Gastroesophageal sphincter (tissue), 4 donors: ENCODE results near the gene ANKRD18B. TPM values are rescaled to one million over a fixed set of nuclear protein-coding genes. Genes with fewer than 3 reads are reported as not detected.
"Not testable (repeated sequence)": the region's sequence is repeated elsewhere in the genome, so short reads cannot be mapped to it uniquely, and the experiment has no call there.

Experiments used
- ATAC-seq: fragments of 150-250 bp; one replicate; pipeline ENCODE4 v1.9.1; 2016; ENCODE audit warnings: mild to moderate bottlenecking, moderate library complexity
- H3K27ac ChIP-seq, 4 donors: fragments of 200-600 bp; sonication (generic) in 3 of 4; 1 replicate in 3 of 4; 2 replicates in 1 of 4; pipeline ENCODE4 v1.5.1; 2016 to 2019
- H3K27me3 ChIP-seq: fragments of 200-600 bp; sonication (generic); one replicate; pipeline ENCODE4 v1.5.1; 2019
- H3K36me3 ChIP-seq, 2 donors: fragments of 200-600 bp; sonication (generic); one replicate each; pipeline ENCODE4 v1.5.1; 2019; ENCODE audit warnings: control low read depth in 1 of 2
- H3K4me1 ChIP-seq, 3 donors: fragments of 200-600 bp; sonication (generic); 1 replicate in 2 of 3; 2 replicates in 1 of 3; pipeline ENCODE4 v1.5.1; 2016 to 2019; ENCODE audit warnings: control low read depth in 2 of 3
- H3K4me3 ChIP-seq, 2 donors: fragments of 200-600 bp; sonication (generic); one replicate each; pipeline ENCODE4 v1.5.1; 2019; ENCODE audit warnings: mild to moderate bottlenecking in 1 of 2, moderate library complexity in 1 of 2
- H3K9me3 ChIP-seq, 3 donors: fragments of 200-600 bp; sonication (generic); one replicate each; pipeline ENCODE4 v1.5.1; 2017 to 2019; ENCODE audit warnings: control low read depth in 2 of 3
- CTCF ChIP-seq, 4 experiments: fragments of 200-600 bp in 2 of 4; fragments of 450-650 bp in 2 of 4; sonication (generic) in 1 of 4; IDR thresholded peaks; one replicate each; pipeline ENCODE4 v1.5.1; 2017 to 2019; ENCODE audit warnings: antibody characterized with exemption in 4 of 4, mild to moderate bottlenecking in 2 of 4, moderate library complexity in 2 of 4
- EP300 ChIP-seq: sonication (generic); formaldehyde crosslinking; IDR thresholded peaks from one replicate; pipeline ENCODE4 v1.6.1; 2017; ENCODE audit warnings: antibody characterized with exemption, mild to moderate bottlenecking
- POLR2A ChIP-seq, 2 donors: fragments of 450-650 bp; IDR thresholded peaks; one replicate each; pipeline ENCODE4 v1.6.1; 2017; ENCODE audit warnings: antibody characterized with exemption in 2 of 2, mild to moderate bottlenecking in 2 of 2, moderate library complexity in 1 of 2
- POLR2AphosphoS5 ChIP-seq: sonication (generic); formaldehyde crosslinking; IDR thresholded peaks from one replicate; pipeline ENCODE4 v1.6.1; 2017; ENCODE audit warnings: antibody characterized with exemption
- WGBS, 2 donors: methylation state at CpG; one replicate each; pipeline ENCODE4 v1.1.5; 2018; ENCODE audit warnings: low coverage in 1 of 2; 5-methylcytosine and 5-hydroxymethylcytosine counted together
- small RNA-seq, 4 donors: library from RNA; depleted of rRNA; stranded (forward); fragments of <200 nt; gene quantifications; one replicate each; pipeline ENCODE3, GENCODE V24; 2016
- total RNA-seq, 4 donors: library from RNA; depleted of rRNA; stranded (reverse); fragments of >200 nt; gene quantifications; one replicate each; pipeline ENCODE4 v1.1.0, GENCODE V29; 2016

ANKRD18B gene
- total RNA-seq, 4 donors from 2014 or later: 0.10 TPM; not detected in 3

- Histone ChIP-seq H3K4me3 (no peak overlapping the region), H3K4me1 (no peaks in the 10 kb centered on the region), H3K36me3 (no peaks in the 10 kb centered on the region), H3K27me3 (peaks cover 17% of the 10 kb centered on the region), H3K9me3 (peaks cover 0 to 4% (median 0%) of the 10 kb centered on the region in 3 donors), H3K27ac (no peak overlapping the region)
- no peak for ATAC-seq
- 82 to 100% methylated on average over 2 to 3 of the region's 7 CpGs for WGBS, 2 donors
- TF ChIP-seq POLR2AphosphoS5: no peak
- TF ChIP-seq CTCF (IDR thresholded peaks at IDR 0.05): no peak
- no peak for TF ChIP-seq POLR2A (IDR thresholded peaks at IDR 0.05)
- TF ChIP-seq EP300: no peak
Observed at GRCh38 chr9:33614001-33614687, 90.1 kb downstream of the ANKRD18B start.

GRCh38 chr9:33618370-33618769, 94.3 kb downstream of the ANKRD18B start:
- not testable (repeated sequence) for ATAC-seq, H3K36me3 ChIP-seq, H3K27ac ChIP-seq, H3K4me1 ChIP-seq, H3K4me3 ChIP-seq, H3K9me3 ChIP-seq
- peaks cover 17% of the 10 kb centered on the region for H3K27me3 ChIP-seq
- WGBS, 2 donors: 57% methylated on average over 1 of the region's 9 CpGs; no CpG with 5 or more reads in 1 of the 2 donors

- 58 to 68% methylated on average over 3 of the region's 3 CpGs for WGBS, 2 donors
- peaks cover 24% of the 10 kb centered on the region for H3K27me3 ChIP-seq
- H3K27ac ChIP-seq: no peak overlapping the region
- no peak for ATAC-seq
- TF ChIP-seq POLR2AphosphoS5 (no peak), EP300 (no peak), POLR2A (IDR thresholded peaks at IDR 0.05) (no peak), CTCF (IDR thresholded peaks at IDR 0.05) (no peak)
- H3K4me3 ChIP-seq: no peak overlapping the region
- no peaks in the 10 kb centered on the region for H3K36me3 ChIP-seq
- H3K9me3 ChIP-seq: no peaks in the 10 kb centered on the region
- peaks cover 0 to 6% (median 0%) of the 10 kb centered on the region in 3 donors for H3K4me1 ChIP-seq
Observed at GRCh38 chr9:33619666-33620404, 95.8 kb downstream of the ANKRD18B start.

- Histone ChIP-seq H3K9me3 (no peaks in the 10 kb centered on the region), H3K4me1 (peaks cover 0 to 6% (median 0%) of the 10 kb centered on the region in 3 donors), H3K4me3 (no peak overlapping the region), H3K27ac (peak overlapping the region in 2 of 4 donors; percentile 69 to 73), H3K36me3 (no peaks in the 10 kb centered on the region), H3K27me3 (peaks cover 29% of the 10 kb centered on the region)
- peak; percentile 40 for ATAC-seq
- no peak for TF ChIP-seq POLR2A (IDR thresholded peaks at IDR 0.05)
- TF ChIP-seq CTCF (IDR thresholded peaks at IDR 0.05): no peak
- TF ChIP-seq POLR2AphosphoS5: no peak
- no peak for TF ChIP-seq EP300
- 33 to 41% methylated on average over 9 to 10 of the region's 10 CpGs for WGBS, 2 donors
Observed at GRCh38 chr9:33620738-33621439, 96.8 kb downstream of the ANKRD18B start.

Small RNA genes lying within 50 kb of the gene (small RNA-seq; reads per million reads assigned to genes)
- gene AL139008.1 (0 reads per million in 4 donors), gene PRSS3P4 (0 reads per million in 4 donors)

Other genes starting within 250 kb of the ANKRD18B start
- 10 to 100 TPM; 31.7 to 53.9 (median 42.3) TPM for gene NFX1, start 233.7 kb upstream of the ANKRD18B start, total RNA-seq
- gene AQP7, start 121.7 kb upstream of the ANKRD18B start, total RNA-seq: 1 to 10 TPM; 1.2 to 2.0 (median 1.6) TPM
- gene AQP3, start 76.7 kb upstream of the ANKRD18B start, total RNA-seq: 100 to 1,000 TPM in 1 of 4 donors, 10 to 100 TPM in 2, 1 to 10 TPM in 1; 3.9 to 100 (median 15.5) TPM
- gene NOL6, start 50.3 kb upstream of the ANKRD18B start, total RNA-seq: 10 to 100 TPM in 3 of 4 donors, 1 to 10 TPM in 1; 9.0 to 21.4 (median 16.1) TPM